OCI-LY3 (cell line): ENCODE results near the gene LDAH.

ENCODE experiments used
- EZH2phosphoT487 ChIP-seq: fragments of 200-600 bp; shearing (Covaris generic); IDR thresholded peaks from 2 replicates; pipeline ENCODE4 v1.6.1; 2018; ENCODE audit warnings: antibody characterized with exemption, mixed run types, low read depth
- TF ChIP-seq, protein P1 (sequence below): fragments of 200-600, 300-600 bp; sonication (generic); IDR thresholded peaks from 2 replicates; pipeline ENCODE4 v1.5.1; 2014; ENCODE audit warnings: antibody characterized with exemption, low read length, low read depth

DNA sequence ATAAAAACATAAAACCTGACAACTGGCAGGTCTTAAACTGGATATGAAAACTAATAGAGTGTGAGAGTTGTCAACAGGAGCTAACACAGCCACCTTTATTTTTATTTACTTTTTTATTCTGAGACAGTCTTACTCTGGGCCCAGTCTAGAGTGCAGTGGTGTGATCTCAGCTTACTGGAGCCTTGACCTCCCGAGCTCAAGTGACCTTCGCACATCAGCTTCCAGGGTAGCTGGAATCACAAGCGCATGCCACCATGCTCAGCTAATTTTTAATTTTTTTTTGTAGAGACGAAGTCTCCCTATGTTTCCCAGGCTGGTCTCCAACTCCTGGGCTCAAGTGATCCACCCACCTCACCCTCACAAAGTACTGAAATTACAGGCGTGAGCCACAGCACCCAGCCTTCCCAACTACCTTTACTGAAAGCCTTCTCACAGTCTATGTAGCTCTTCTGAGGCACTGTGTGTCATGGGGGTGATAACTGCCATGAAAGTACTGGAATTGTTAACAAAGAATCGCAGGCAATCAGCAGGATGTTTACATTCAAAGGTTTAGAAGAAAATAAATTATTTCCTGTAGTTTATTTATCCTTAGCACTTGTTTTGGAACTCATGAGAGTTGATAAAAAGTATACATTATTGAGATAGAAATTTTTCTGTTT, 131.7 kb downstream of the LDAH start:
- TF ChIP-seq, protein P1, sequence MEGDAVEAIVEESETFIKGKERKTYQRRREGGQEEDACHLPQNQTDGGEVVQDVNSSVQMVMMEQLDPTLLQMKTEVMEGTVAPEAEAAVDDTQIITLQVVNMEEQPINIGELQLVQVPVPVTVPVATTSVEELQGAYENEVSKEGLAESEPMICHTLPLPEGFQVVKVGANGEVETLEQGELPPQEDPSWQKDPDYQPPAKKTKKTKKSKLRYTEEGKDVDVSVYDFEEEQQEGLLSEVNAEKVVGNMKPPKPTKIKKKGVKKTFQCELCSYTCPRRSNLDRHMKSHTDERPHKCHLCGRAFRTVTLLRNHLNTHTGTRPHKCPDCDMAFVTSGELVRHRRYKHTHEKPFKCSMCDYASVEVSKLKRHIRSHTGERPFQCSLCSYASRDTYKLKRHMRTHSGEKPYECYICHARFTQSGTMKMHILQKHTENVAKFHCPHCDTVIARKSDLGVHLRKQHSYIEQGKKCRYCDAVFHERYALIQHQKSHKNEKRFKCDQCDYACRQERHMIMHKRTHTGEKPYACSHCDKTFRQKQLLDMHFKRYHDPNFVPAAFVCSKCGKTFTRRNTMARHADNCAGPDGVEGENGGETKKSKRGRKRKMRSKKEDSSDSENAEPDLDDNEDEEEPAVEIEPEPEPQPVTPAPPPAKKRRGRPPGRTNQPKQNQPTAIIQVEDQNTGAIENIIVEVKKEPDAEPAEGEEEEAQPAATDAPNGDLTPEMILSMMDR = no peak
- TF ChIP-seq EZH2phosphoT487 = no peak
